ENCODE measurements around the gene ZNF791.
"Not testable (repeated sequence)": the region's sequence is repeated elsewhere in the genome, so short reads cannot be mapped to it uniquely, and the experiment has no call there.

Gene ZNF791

DNA sequence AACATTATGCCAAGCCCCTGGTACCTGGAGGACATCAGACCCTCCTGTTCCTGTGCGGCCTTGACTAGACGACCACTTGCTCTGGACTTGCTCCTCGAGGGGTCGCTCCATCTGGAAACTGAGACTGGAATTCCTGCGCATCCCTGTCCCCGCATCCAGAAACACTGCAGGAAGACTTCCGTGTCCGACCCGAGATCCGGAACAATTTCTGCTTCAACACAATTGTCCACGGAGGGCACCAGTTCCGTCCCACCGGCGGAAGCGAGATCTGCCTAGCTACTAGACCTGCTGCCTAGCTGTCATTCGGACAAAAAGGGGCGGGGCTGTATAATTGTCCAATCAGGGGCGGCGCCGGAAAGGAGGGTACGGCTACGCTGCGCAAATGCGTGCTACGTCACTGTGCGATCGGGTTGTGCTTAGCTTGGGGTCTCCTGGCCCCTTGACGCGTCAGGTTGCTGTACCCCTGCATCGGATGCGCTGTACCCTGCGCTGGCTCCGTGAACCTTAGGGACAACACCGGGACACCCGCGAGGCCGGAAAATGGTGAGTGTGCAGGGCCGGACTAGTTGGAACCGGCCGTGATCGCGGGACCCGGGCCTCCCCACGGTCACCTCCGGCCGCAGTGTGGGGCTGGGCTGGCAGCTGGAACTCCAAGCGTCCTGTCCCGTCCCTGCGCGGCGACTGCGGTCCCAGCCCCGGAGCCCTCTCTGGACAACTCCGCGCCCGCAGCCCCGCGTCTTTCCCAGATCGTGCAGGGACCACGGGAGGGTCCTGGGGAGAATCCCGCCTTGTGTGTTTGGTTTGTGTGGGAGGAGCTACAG lies at the start of gene ZNF791, which contains the start of gene ZNF490:
Gene ZNF791 (plus strand): TSS at position 381 of the 821 bp plus-strand sequence. CDS start 160 bp downstream, at position 541.
Gene ZNF490 (minus strand): TSS at position 274 of the 821 bp plus-strand sequence. CDS start 133 bp downstream, at position 141.
- TF ChIP-seq, protein P1, sequence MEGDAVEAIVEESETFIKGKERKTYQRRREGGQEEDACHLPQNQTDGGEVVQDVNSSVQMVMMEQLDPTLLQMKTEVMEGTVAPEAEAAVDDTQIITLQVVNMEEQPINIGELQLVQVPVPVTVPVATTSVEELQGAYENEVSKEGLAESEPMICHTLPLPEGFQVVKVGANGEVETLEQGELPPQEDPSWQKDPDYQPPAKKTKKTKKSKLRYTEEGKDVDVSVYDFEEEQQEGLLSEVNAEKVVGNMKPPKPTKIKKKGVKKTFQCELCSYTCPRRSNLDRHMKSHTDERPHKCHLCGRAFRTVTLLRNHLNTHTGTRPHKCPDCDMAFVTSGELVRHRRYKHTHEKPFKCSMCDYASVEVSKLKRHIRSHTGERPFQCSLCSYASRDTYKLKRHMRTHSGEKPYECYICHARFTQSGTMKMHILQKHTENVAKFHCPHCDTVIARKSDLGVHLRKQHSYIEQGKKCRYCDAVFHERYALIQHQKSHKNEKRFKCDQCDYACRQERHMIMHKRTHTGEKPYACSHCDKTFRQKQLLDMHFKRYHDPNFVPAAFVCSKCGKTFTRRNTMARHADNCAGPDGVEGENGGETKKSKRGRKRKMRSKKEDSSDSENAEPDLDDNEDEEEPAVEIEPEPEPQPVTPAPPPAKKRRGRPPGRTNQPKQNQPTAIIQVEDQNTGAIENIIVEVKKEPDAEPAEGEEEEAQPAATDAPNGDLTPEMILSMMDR (IDR thresholded peaks at IDR 0.05; ENCODE audit: borderline replicate concordance, insufficient read depth, low read depth, low read length), result no peak
- peak within 1 kb of the TSS; percentile 86 for H3K4me3 ChIP-seq (ENCODE audit: low read depth, low read length)

DNA sequence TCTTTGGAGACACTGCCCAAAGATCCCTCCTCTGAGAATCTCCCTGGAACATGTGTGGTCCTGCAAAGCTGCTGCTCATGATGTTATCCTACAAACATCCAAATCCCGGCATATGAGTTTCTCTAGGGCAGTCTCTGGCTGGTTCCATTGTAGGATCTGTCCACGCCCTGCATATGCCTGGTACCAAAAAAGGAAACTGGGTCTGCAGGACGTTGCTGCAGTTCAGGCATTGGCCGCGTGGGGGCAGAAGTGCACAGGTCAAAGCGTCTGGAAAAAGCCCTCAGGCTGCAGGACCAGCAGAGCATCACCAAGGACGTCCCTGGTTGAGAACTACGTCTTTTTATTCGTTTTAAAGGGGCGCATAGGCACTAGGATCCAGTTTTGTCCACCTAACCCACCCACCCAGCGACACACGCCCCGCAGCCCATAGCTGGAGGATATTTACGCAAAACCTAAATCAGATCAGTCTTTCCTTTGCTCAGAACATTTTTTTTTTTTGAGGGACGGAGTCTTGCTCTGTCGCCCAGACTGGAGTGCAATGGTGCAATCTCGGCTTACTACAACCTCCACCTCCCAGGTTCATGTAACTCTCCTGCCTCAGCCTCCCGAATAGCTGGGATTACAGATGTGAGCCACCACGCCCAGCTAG lies 46.6 kb upstream of the ZNF791 start:
- no peak overlapping the region for H3K4me3 ChIP-seq (ENCODE audit: low read depth, low read length)
- TF ChIP-seq, protein P1 (IDR thresholded peaks at IDR 0.05; ENCODE audit: borderline replicate concordance, insufficient read depth, low read depth, low read length), result peak; percentile 98

DNA sequence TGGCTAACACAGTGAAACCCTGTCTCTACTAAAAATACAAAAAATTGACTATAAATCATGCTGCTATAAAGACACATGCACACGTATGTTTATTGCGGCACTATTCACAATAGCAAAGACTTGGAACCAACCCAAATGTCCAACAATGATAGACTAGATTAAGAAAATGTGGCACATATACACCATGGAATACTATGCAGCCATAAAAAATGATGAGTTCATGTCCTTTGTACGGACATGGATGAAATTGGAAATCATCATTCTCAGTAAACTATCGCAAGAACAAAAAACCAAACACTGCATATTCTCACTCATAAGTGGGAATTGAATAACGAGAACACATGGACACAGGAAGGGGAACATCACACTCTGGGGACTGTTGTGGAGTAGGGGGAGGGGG lies 44.3 kb upstream of the ZNF791 start:
- not testable (repeated sequence) for H3K4me3 ChIP-seq (ENCODE audit: low read depth, low read length)

DNA sequence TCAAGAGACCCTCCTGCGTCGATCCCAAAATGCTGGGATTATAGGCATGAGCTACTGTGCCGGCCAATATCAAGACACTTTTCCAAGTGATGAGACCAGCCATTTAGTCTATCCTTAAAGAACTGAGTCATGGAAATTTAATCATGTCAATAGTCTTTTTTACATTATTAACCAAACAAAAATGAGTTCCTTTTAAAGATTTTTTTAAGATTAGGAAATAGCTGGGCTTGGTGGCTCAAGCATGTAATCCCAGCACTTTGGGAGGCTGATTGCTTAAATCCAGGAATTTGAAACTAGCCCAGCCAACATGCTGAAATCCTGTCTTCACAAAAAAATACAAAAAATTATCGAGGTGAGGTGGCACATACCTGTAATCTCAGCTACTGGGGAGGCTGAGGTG lies 42.8 kb upstream of the ZNF791 start:
- no peak overlapping the region for H3K4me3 ChIP-seq (ENCODE audit: low read depth, low read length)
- TF ChIP-seq, protein P1 (IDR thresholded peaks at IDR 0.05; ENCODE audit: borderline replicate concordance, insufficient read depth, low read depth, low read length), result no peak

DNA sequence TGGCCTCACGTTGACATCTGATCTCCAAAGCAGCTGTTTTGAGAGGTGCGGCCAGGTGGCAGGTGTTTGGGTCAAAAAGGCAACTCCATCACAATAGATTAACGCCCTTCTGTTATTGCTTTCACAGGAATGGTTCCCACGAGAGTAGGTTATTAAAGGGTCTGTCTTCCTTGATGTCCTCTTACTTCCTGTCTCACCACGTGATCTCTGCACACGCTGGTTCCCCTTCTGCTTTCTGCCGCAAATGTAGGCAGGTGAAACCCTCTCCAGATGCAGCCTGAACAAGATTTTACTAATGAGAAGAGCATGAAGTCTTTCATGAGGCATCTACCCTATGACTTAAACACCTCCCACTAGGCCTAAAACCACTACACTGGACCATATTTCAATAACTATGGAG lies 36.7 kb upstream of the ZNF791 start:
- TF ChIP-seq, protein P1 (IDR thresholded peaks at IDR 0.05; ENCODE audit: borderline replicate concordance, insufficient read depth, low read depth, low read length), result no peak
- H3K4me3 ChIP-seq (ENCODE audit: low read depth, low read length), result no peak overlapping the region

DNA sequence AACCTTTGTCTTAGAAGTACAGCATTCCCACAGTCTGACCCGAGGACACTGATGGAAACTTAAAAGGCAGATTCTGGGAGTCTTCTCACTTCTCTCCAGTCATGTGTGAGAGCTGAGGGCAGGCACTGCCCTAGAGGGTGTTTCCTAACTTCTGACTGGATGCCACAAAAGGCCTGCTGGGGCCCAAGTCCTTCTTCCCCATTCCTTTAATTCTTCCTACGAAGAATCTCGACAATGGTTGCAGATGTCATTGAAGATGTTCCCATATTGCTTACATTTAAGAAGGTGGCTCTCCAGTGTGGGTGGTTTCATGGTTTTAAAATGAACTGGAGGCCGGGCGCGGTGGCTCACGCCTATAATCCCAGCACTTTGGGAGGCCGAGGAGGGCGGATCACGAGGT lies 32.1 kb upstream of the ZNF791 start:
- TF ChIP-seq, protein P1 (IDR thresholded peaks at IDR 0.05; ENCODE audit: borderline replicate concordance, insufficient read depth, low read depth, low read length), result no peak
- H3K4me3 ChIP-seq (ENCODE audit: low read depth, low read length), result no peak overlapping the region

DNA sequence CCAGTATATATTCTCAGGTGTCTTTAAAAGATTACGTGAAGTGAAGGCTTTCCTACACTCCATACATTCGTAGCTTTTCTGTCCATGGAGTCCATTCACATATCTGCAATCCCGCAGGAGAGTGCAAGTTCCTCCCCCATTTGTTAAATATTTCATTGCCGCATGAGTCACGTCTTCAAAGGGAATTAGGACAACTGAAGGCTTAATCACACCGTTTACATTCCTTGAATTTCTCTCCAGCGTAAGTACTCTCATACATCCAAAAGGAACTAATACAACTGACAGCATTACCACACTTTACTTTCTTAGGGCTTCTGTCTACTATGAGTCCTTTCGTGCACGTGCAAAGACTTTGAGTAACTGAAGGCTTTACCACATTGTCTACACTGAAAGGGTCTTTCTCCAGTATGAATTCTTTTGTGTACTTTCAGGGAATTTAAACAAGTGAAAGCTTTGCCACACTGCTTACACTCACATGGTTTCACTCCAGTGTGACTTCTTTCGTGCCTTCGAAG lies 30.5 kb upstream of the ZNF791 start:
- no peak overlapping the region for H3K4me3 ChIP-seq (ENCODE audit: low read depth, low read length)
- TF ChIP-seq, protein P1 (IDR thresholded peaks at IDR 0.05; ENCODE audit: borderline replicate concordance, insufficient read depth, low read depth, low read length), result no peak

All from GM12875 (cell line).